ENCODE measurements around the gene ZNF468.
"Not testable (repeated sequence)": the region's sequence is repeated elsewhere in the genome, so short reads cannot be mapped to it uniquely, and the experiment has no call there.

ZNF468 gene

GRCh38 chr19:52857378-52858191 is at the start of gene ZNF468:
Gene ZNF468 (minus strand): TSS chr19:52857619. CDS start chr19:52854272, 3,347 bp downstream.
- peak; percentile 30 for DNase-seq (ENCODE audit: low read depth, low spot score)

- not testable (repeated sequence) for DNase-seq (ENCODE audit: low read depth, low spot score)
Measured at GRCh38 chr19:52904052-52904780, 46.8 kb upstream of the ZNF468 start.

GRCh38 chr19:52901842-52902241 is 44.4 kb upstream of the ZNF468 start:
- DNase-seq (ENCODE audit: low read depth, low spot score) = no peak

- DNase-seq (ENCODE audit: low read depth, low spot score) = not testable (repeated sequence)
Measured at GRCh38 chr19:52898596-52898995, 41.2 kb upstream of the ZNF468 start.

- no peak for DNase-seq (ENCODE audit: low read depth, low spot score)
Measured at GRCh38 chr19:52898101-52898500, 40.7 kb upstream of the ZNF468 start.

- peak; percentile 77 for DNase-seq (ENCODE audit: low read depth, low spot score)
Measured at GRCh38 chr19:52897138-52897935, 39.9 kb upstream of the ZNF468 start, which contains the start of gene ZNF320. Gene ZNF320 (minus strand): TSS chr19:52897635. CDS start chr19:52890255, 7,380 bp downstream.

- DNase-seq (ENCODE audit: low read depth, low spot score) = no peak
Measured at GRCh38 chr19:52896431-52897137, 39.2 kb upstream of the ZNF468 start.

GRCh38 chr19:52891336-52891735 is 33.9 kb upstream of the ZNF468 start:
- no peak for DNase-seq (ENCODE audit: low read depth, low spot score)

- DNase-seq (ENCODE audit: low read depth, low spot score) = no peak
Measured at GRCh38 chr19:52889931-52890330, 32.5 kb upstream of the ZNF468 start.

GRCh38 chr19:52889076-52889475 is 31.7 kb upstream of the ZNF468 start:
- no peak for DNase-seq (ENCODE audit: low read depth, low spot score)

- no peak for DNase-seq (ENCODE audit: low read depth, low spot score)
Measured at GRCh38 chr19:52880895-52881389, 23.5 kb upstream of the ZNF468 start.

GRCh38 chr19:52872996-52873395 is 15.6 kb upstream of the ZNF468 start:
- DNase-seq (ENCODE audit: low read depth, low spot score) = not testable (repeated sequence)

GRCh38 chr19:52871466-52871865 is 14.0 kb upstream of the ZNF468 start:
- no peak for DNase-seq (ENCODE audit: low read depth, low spot score)

GRCh38 chr19:52868031-52868430 is 10.6 kb upstream of the ZNF468 start:
- not testable (repeated sequence) for DNase-seq (ENCODE audit: low read depth, low spot score)

GRCh38 chr19:52856540-52857377 is 660 bp downstream of the ZNF468 start:
- DNase-seq (ENCODE audit: low read depth, low spot score) = not testable (repeated sequence)

- DNase-seq (ENCODE audit: low read depth, low spot score) = not testable (repeated sequence)
Measured at GRCh38 chr19:52847352-52847751, 10.1 kb downstream of the ZNF468 start.

- DNase-seq (ENCODE audit: low read depth, low spot score) = not testable (repeated sequence)
Measured at GRCh38 chr19:52840825-52841465, 16.5 kb downstream of the ZNF468 start.

- not testable (repeated sequence) for DNase-seq (ENCODE audit: low read depth, low spot score)
Measured at GRCh38 chr19:52834289-52834688, 23.1 kb downstream of the ZNF468 start.

GRCh38 chr19:52833541-52833940 is 23.9 kb downstream of the ZNF468 start:
- DNase-seq (ENCODE audit: low read depth, low spot score) = not testable (repeated sequence)

Data from iPS DF 19.7 (cell line).